H1 (cell line): ENCODE results near the gene GPRASP3. TPM values are rescaled to one million over a fixed set of nuclear protein-coding genes. Genes with fewer than 3 reads are reported as not detected.

Source experiments
- CTCF ChIA-PET: fragments of 300-600 bp; sonication (Branson Sonifier 250); formaldehyde crosslinking; loops from one replicate; lab custom pipeline; 2021; ENCODE audit not compliant: partially characterized antibody; lab: Charles Lee
- POLR2A ChIA-PET: fragments of 300-600 bp; sonication (Branson Sonifier 250); formaldehyde crosslinking; loops from one replicate; lab custom pipeline; 2021; ENCODE audit warnings: inconsistent platforms; ENCODE audit not compliant: partially characterized antibody; lab: Charles Lee
- DNase-seq, 2 experiments: peaks; one replicate each; pipeline versions ENCODE4 v3.0.0 to v3.0.0-alpha.2; 2010 to 2022; ENCODE audit warnings: low spot score in 2 of 2, low read depth in 1 of 2, mixed read lengths in 1 of 2
- FAIRE-seq: peaks from 2 replicates; lab custom pipeline; 2011; peaks lifted over from hg19 to GRCh38; lab: Jason Lieb, UNC
- H2AFZ ChIP-seq: 2 replicates; pipeline ENCODE4 v1.8.1; 2012; ENCODE audit warnings: low read length, inconsistent platforms
- H2AK5ac ChIP-seq: 2 replicates; pipeline ENCODE4 v1.6.1; 2013; ENCODE audit warnings: low read depth, low read length
- H2BK120ac ChIP-seq: replicated peaks from 2 replicates; pipeline ENCODE3; 2013; ENCODE audit warnings: low read depth, low read length, inconsistent platforms
- H2BK12ac ChIP-seq: 2 replicates; pipeline ENCODE4 v1.6.1; 2013; ENCODE audit warnings: low read depth, low read length
- H2BK15ac ChIP-seq: 2 replicates; pipeline ENCODE4 v1.6.1; 2013; ENCODE audit warnings: low read length
- H2BK20ac ChIP-seq: 2 replicates; pipeline ENCODE4 v1.6.1; 2013; ENCODE audit warnings: low read length
- H2BK5ac ChIP-seq: 2 replicates; pipeline ENCODE4 v1.6.1; 2013; ENCODE audit warnings: low read depth, low read length
- H3K14ac ChIP-seq: 2 replicates; pipeline ENCODE4 v1.6.1; 2013; ENCODE audit warnings: inconsistent platforms; ENCODE audit not compliant: insufficient read length
- H3K18ac ChIP-seq: 2 replicates; pipeline ENCODE4 v1.6.1; 2013; ENCODE audit warnings: low read length; ENCODE audit errors: extremely low read depth
- H3K23ac ChIP-seq: 2 replicates; pipeline ENCODE4 v1.6.1; 2013; ENCODE audit warnings: inconsistent platforms; ENCODE audit not compliant: insufficient read length
- H3K23me2 ChIP-seq: 2 replicates; pipeline ENCODE4 v1.6.1; 2013; ENCODE audit warnings: low read depth, low read length
- H3K27ac ChIP-seq: 2 replicates; pipeline ENCODE4 v1.6.1; 2011; ENCODE audit warnings: low read depth, low read length, inconsistent platforms
- H3K27me3 ChIP-seq, 4 experiments: replicated peaks in 1 of 4; 1 replicate in 1 of 4; 2 replicates in 3 of 4; pipeline versions ENCODE4 v1.6.1 to v1.8.1; 2011 to 2013; ENCODE audit warnings: low read length in 3 of 4, mild to moderate bottlenecking in 3 of 4, inconsistent platforms in 2 of 4, mixed read lengths in 2 of 4, moderate library complexity in 1 of 4; ENCODE audit not compliant: control insufficient read depth in 3 of 4, insufficient read depth in 3 of 4; ENCODE audit errors: extremely low read depth in 1 of 4
- H3K36me3 ChIP-seq, 4 experiments: 2 replicates each; pipeline versions ENCODE4 v1.6.1 to v1.8.1; 2011 to 2013; ENCODE audit warnings: mild to moderate bottlenecking in 4 of 4, low read length in 3 of 4, moderate library complexity in 2 of 4, control low read depth in 1 of 4, inconsistent platforms in 1 of 4; ENCODE audit not compliant: insufficient read depth in 4 of 4, control insufficient read depth in 2 of 4
- H3K4ac ChIP-seq: replicated peaks from 2 replicates; pipeline ENCODE3; 2013; ENCODE audit warnings: low read length, low read depth, mixed read lengths, inconsistent platforms; ENCODE audit not compliant: insufficient read length
- H3K4me1 ChIP-seq, 4 experiments: replicated peaks in 1 of 4; 1 replicate in 1 of 4; 2 replicates in 3 of 4; pipeline versions ENCODE4 v1.6.1 to v1.8.1; 2011 to 2013; ENCODE audit warnings: low read length in 3 of 4, inconsistent platforms in 2 of 4, mixed read lengths in 1 of 4; ENCODE audit not compliant: insufficient read depth in 4 of 4, control insufficient read depth in 3 of 4
- H3K4me2 ChIP-seq, 2 experiments: 2 replicates each; pipeline versions ENCODE4 v1.6.1 to v1.8.1; 2011 to 2013; ENCODE audit warnings: low read depth in 2 of 2, low read length in 2 of 2, control low read depth in 1 of 2, inconsistent platforms in 1 of 2, mild to moderate bottlenecking in 1 of 2; ENCODE audit not compliant: insufficient read depth in 1 of 2
- H3K4me3 ChIP-seq, 4 experiments: fragments of 200-600, 300-600 bp in 1 of 4; sonication (generic), shearing (Covaris generic), sonication (Bioruptor Twin) in 1 of 4; 2 replicates each; pipeline versions ENCODE4 v1.5.1 to v1.8.1; 2011 to 2016; ENCODE audit warnings: low read length in 4 of 4, low read depth in 3 of 4, control low read depth in 2 of 4, inconsistent platforms in 2 of 4, mild to moderate bottlenecking in 2 of 4, mixed read lengths in 1 of 4, moderate library complexity in 1 of 4; ENCODE audit not compliant: insufficient read depth in 2 of 4; ENCODE audit errors: extremely low read depth in 1 of 4
- H3K56ac ChIP-seq: replicated peaks from 2 replicates; pipeline ENCODE3; 2013; ENCODE audit warnings: low read depth, mild to moderate bottlenecking, mixed read lengths, low read length, inconsistent platforms; ENCODE audit not compliant: insufficient read length
- H3K79me1 ChIP-seq: 2 replicates; pipeline ENCODE4 v1.6.1; 2013; ENCODE audit warnings: low read depth, low read length, control low read depth
- H3K79me2 ChIP-seq, 2 experiments: 2 replicates each; pipeline versions ENCODE4 v1.6.1 to v1.8.1; 2012 to 2013; ENCODE audit warnings: low read length in 2 of 2, mild to moderate bottlenecking in 2 of 2, inconsistent platforms in 1 of 2; ENCODE audit not compliant: insufficient read depth in 2 of 2, control insufficient read depth in 1 of 2
- H3K9ac ChIP-seq, 4 experiments: replicated peaks in 1 of 4; 1 replicate in 1 of 4; 2 replicates in 3 of 4; pipeline versions ENCODE4 v1.6.1 to v1.8.1; 2011 to 2013; ENCODE audit warnings: low read depth in 3 of 4, low read length in 3 of 4, control low read depth in 2 of 4, mild to moderate bottlenecking in 2 of 4, moderate library complexity in 2 of 4, inconsistent platforms in 1 of 4; ENCODE audit errors: extremely low read depth in 1 of 4
- H3K9me3 ChIP-seq, 2 experiments: 2 replicates each; pipeline versions ENCODE4 v1.6.1 to v1.8.1; 2012 to 2013; ENCODE audit warnings: mild to moderate bottlenecking in 2 of 2, moderate library complexity in 2 of 2, control low read depth in 1 of 2, inconsistent platforms in 1 of 2, low read depth in 1 of 2, low read length in 1 of 2, mixed read lengths in 1 of 2; ENCODE audit not compliant: insufficient read depth in 2 of 2
- H4K20me1 ChIP-seq, 2 experiments: replicated peaks in 1 of 2; 2 replicates each; pipeline versions ENCODE3 to v1.8.1; 2011 to 2013; ENCODE audit warnings: inconsistent platforms in 2 of 2, low read length in 2 of 2, mild to moderate bottlenecking in 1 of 2; ENCODE audit not compliant: insufficient read depth in 2 of 2, control insufficient read depth in 1 of 2
- H4K5ac ChIP-seq: 2 replicates; pipeline ENCODE4 v1.6.1; 2013; ENCODE audit warnings: low read length, low read depth, mixed read lengths, inconsistent platforms; ENCODE audit not compliant: insufficient read length
- H4K8ac ChIP-seq: 2 replicates; pipeline ENCODE4 v1.8.0; 2013; ENCODE audit warnings: mild to moderate bottlenecking, moderate library complexity, low read length, inconsistent platforms; ENCODE audit not compliant: insufficient read depth; ENCODE audit errors: extremely low read depth
- H4K91ac ChIP-seq: replicated peaks from 2 replicates; pipeline ENCODE3; 2013; ENCODE audit warnings: low read length, mixed read lengths, inconsistent platforms; ENCODE audit not compliant: insufficient read length
- CREB1 ChIP-seq: IDR thresholded peaks from 2 replicates; pipeline ENCODE4 v1.6.1; 2012; ENCODE audit warnings: inconsistent platforms
- EP300 ChIP-seq, 2 experiments: IDR thresholded peaks; 1 replicate in 1 of 2; 2 replicates in 1 of 2; pipeline ENCODE4 v1.6.1; 2011 to 2012; ENCODE audit warnings: low read depth in 2 of 2, low read length in 2 of 2, mild to moderate bottlenecking in 2 of 2, borderline replicate concordance in 1 of 2, inconsistent platforms in 1 of 2, moderate library complexity in 1 of 2
- EZH2 ChIP-seq: fragments of 200-600 bp; sonication (generic); IDR thresholded peaks from 2 replicates; pipeline ENCODE4 v1.7.1; 2012; ENCODE audit warnings: low read depth, mild to moderate bottlenecking, moderate library complexity, low read length, inconsistent platforms; ENCODE audit not compliant: severe bottlenecking
- FOSL1 ChIP-seq: IDR thresholded peaks from 2 replicates; pipeline ENCODE4 v1.6.1; 2011; ENCODE audit warnings: mild to moderate bottlenecking, low read depth, low read length, moderate library complexity; ENCODE audit not compliant: insufficient read depth
- HDAC6 ChIP-seq: IDR thresholded peaks from one replicate; pipeline ENCODE4 v1.7.1; 2012; ENCODE audit warnings: low read depth, mild to moderate bottlenecking, inconsistent platforms, low read length, moderate library complexity
- POLR2AphosphoS5 ChIP-seq: IDR thresholded peaks from 2 replicates; pipeline ENCODE4 v1.6.1; 2011; ENCODE audit warnings: low read depth, low read length
- RFX5 ChIP-seq: IDR thresholded peaks from 2 replicates; pipeline ENCODE4 v1.6.1; 2011; ENCODE audit warnings: low read depth, low read length, improper control_type of control experiment, borderline replicate concordance
- SAP30 ChIP-seq: fragments of 300-600 bp; sonication (generic); IDR thresholded peaks from 2 replicates; pipeline ENCODE4 v1.7.1; 2012; ENCODE audit warnings: low read length, moderate library complexity, mild to moderate bottlenecking, inconsistent platforms; ENCODE audit not compliant: insufficient read depth, insufficient replicate concordance
- SP4 ChIP-seq: IDR thresholded peaks from 2 replicates; pipeline ENCODE4 v1.6.1; 2012; ENCODE audit warnings: low read length, inconsistent platforms
- SUZ12 ChIP-seq: fragments of 200-600 bp; sonication (generic); IDR thresholded peaks from 2 replicates; pipeline ENCODE4 v1.6.1; 2012; ENCODE audit warnings: mild to moderate bottlenecking, inconsistent platforms, low read length, moderate library complexity, mixed read lengths
- TCF12 ChIP-seq: IDR thresholded peaks from 2 replicates; pipeline ENCODE4 v1.6.1; 2011; ENCODE audit warnings: low read depth, mild to moderate bottlenecking, low read length
- TEAD4 ChIP-seq: IDR thresholded peaks from 2 replicates; pipeline ENCODE4 v1.6.1; 2012; ENCODE audit warnings: low read depth, low read length, inconsistent platforms, mixed read lengths
- WGBS, 2 experiments: shearing (Covaris generic) in 1 of 2; methylation state at CpG; one replicate each; pipeline versions ENCODE4 v1.1.6 to v1.1.7; 2013 to 2015; ENCODE audit warnings: low lambda C conversion rate in 2 of 2, mixed read lengths in 2 of 2, inconsistent platforms in 1 of 2, low coverage in 1 of 2, missing lambda C conversion rate in 1 of 2; ENCODE audit not compliant: insufficient replicate concordance in 2 of 2, insufficient coverage in 1 of 2, insufficient read length in 1 of 2; ENCODE audit errors: extremely low coverage in 1 of 2, missing lambda C conversion rate in 1 of 2; 5-methylcytosine and 5-hydroxymethylcytosine counted together
- polyA plus RNA-seq, 7 experiments: library from polyadenylated mRNA; depleted of rRNA in 3 of 7; stranded (reverse) in 5 of 7; unstranded in 2 of 7; fragments of >200 nt in 5 of 7; fragments of 200-250 nt in 2 of 7; gene quantifications; 1 replicate in 5 of 7; 2 replicates in 1 of 7; 4 replicates in 1 of 7; pipeline versions ENCODE4 v1.2.1 to v1.2.3, GENCODE V29; 2011 to 2013; ENCODE audit warnings: missing spikeins in 2 of 7, mixed read lengths in 2 of 7
- total RNA-seq: library from RNA; stranded (reverse); fragmentation: NEBNext Ultra II Directional; extraction: Animal tissue kit (Norgen Biotek cat#: 25700); gene quantifications from 2 replicates; pipeline ENCODE4 v1.2.1, GENCODE V29; 2021

Gene GPRASP3
- total and polyA plus RNA-seq, 2 of the 8 experiments (the other 6 are each of a cell fraction or from before 2014, with no cell fraction given): 7.0 to 19.8 TPM

DNA sequence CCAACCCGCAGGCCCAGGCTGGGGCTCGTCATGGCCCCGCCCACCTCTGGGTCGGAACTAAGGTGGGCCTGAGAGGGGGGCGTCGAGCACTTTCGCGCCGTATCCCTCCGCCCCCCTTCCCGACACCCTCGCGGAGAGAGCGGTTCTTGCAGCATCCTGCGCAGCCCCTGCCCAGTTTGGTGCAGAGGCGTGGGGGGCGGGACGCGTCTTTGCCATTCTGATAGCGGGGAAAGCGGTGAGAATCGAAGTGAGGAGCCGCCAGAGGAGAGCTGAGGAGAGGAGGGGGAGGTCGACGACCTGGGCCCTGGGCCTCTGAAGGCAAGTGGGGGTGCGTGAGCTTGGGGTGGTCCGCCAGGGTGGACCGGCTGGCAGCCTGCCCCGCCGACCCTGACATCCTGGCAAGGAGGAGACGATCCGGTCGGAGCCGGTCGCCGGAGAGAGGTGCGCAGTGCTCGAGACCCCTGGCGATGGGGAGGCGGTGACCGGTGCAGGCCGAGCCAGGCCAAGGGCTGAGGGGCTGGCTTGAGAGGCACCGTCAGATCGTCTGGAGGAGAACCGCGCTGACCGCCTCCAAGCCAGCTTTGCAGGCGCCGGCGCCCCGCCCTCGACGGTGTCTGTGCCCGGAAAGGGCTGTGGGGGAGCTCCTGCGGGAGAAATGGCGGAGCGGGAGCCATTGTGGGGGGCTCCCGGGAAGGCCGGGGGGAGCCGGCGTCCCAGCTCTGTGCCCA lies 25.5 kb downstream of the GPRASP3 start:
- Histone ChIP-seq H2BK12ac (no peak overlapping the region), H2AK5ac (no peak overlapping the region), H2BK20ac (no peak overlapping the region), H3K9me3 (no peaks in the 10 kb centered on the region), H4K5ac (no peak overlapping the region), H4K91ac (no peak overlapping the region), H3K27ac (peak overlapping the region; percentile 36; the same call in 1 of the 2 replicates), H2BK15ac (no peak overlapping the region), H3K27me3 (no peaks in the 10 kb centered on the region), H2AFZ (no peak overlapping the region), H3K14ac (no peak overlapping the region), H3K36me3 (peaks cover 0 to 3% (median 0%) of the 10 kb centered on the region in 4 experiments; a peak in 1 of 8 replicates), H3K18ac (no peak overlapping the region; the same call in 1 of the 2 replicates), H3K79me1 (no peaks in the 10 kb centered on the region), H3K4me1 (peaks cover 0 to 6% (median 2%) of the 10 kb centered on the region in 4 experiments; a peak in 3 of 7 replicates), H4K20me1 (peaks cover 2 to 3% of the 10 kb centered on the region in 2 experiments), H3K4me3 (peak overlapping the region; percentile 59 to 85 (median 72)), H2BK5ac (no peak overlapping the region; the same call in 1 of the 2 replicates), H3K9ac (peak overlapping the region; percentile 60 to 75 (median 66)), H4K8ac (peak overlapping the region; percentile 73; the same call in 1 of the 2 replicates), H3K23ac (no peak overlapping the region), H3K4ac (no peak overlapping the region), H3K4me2 (peak overlapping the region; percentile 60 to 68), H3K23me2 (0 out of 2 replicates have a peak, but pooled peaks cover 2% of the 10 kb centered on the region), H3K56ac (peak overlapping the region; percentile 16), H2BK120ac (no peak overlapping the region), H3K79me2 (peaks cover 0 to 21% of the 10 kb centered on the region in 2 experiments; a peak in 2 of 4 replicates)
- no peak for FAIRE-seq
- peak; percentile 44 to 62 for DNase-seq
- ChIA-PET POLR2A (interaction anchor here (0.6 to 1.1 kb wide), 10 partner anchors 9 to 147 kb away, joined by 3 to 5 read pairs (median 3); partner anchors contain the start of gene ARMCX5), CTCF (no interaction called here)
- WGBS, 2 experiments: 2% methylated on average over 19 of the region's 61 CpGs; no CpG with 5 or more reads in 1 of the 2 experiments
- TF ChIP-seq POLR2AphosphoS5 (no peak), EP300 (IDR thresholded peaks at IDR 0.05; ENCODE audit: borderline replicate concordance in 1 of 2, low read depth in 2 of 2, low read length in 2 of 2) (no peak), HDAC6 (no peak), FOSL1 (no peak), SUZ12 (no peak), SP4 (no peak), RFX5 (no peak), EZH2 (no peak), SAP30 (no peak), TEAD4 (no peak), TCF12 (no peak), CREB1 (no peak; the same call in 1 of the 2 replicates)
